Measurements from ENCODE around the gene ADGRG3.

The ADGRG3 gene

GRCh38 chr16:57658130-57658877 is 9.8 kb upstream of the ADGRG3 start:
- no peak for DNase-seq (ENCODE audit: low read depth)
- TF ChIP-seq CTCF (IDR thresholded peaks at IDR 0.05; ENCODE audit: control insufficient read depth, insufficient read depth, low read depth, low read length, missing control alignments), result no peak
- H3K4me3 ChIP-seq (ENCODE audit: control insufficient read depth, low read depth, low read length), result no peak overlapping the region

- no peak for DNase-seq (ENCODE audit: low read depth)
- H3K4me3 ChIP-seq (ENCODE audit: control insufficient read depth, low read depth, low read length), result no peak overlapping the region
- TF ChIP-seq CTCF (IDR thresholded peaks at IDR 0.05; ENCODE audit: control insufficient read depth, insufficient read depth, low read depth, low read length, missing control alignments), result no peak
Measured at GRCh38 chr16:57658878-57659674, 9.0 kb upstream of the ADGRG3 start.

GRCh38 chr16:57660715-57661463 is 7.2 kb upstream of the ADGRG3 start:
- DNase-seq (ENCODE audit: low read depth), result no peak
- H3K4me3 ChIP-seq (ENCODE audit: control insufficient read depth, low read depth, low read length), result no peak overlapping the region
- TF ChIP-seq CTCF (IDR thresholded peaks at IDR 0.05; ENCODE audit: control insufficient read depth, insufficient read depth, low read depth, low read length, missing control alignments), result no peak

GRCh38 chr16:57661510-57661909 is 6.6 kb upstream of the ADGRG3 start:
- H3K4me3 ChIP-seq (ENCODE audit: control insufficient read depth, low read depth, low read length), result no peak overlapping the region
- DNase-seq (ENCODE audit: low read depth), result no peak
- no peak for TF ChIP-seq CTCF (IDR thresholded peaks at IDR 0.05; ENCODE audit: control insufficient read depth, insufficient read depth, low read depth, low read length, missing control alignments)

- H3K4me3 ChIP-seq (ENCODE audit: control insufficient read depth, low read depth, low read length), result no peak overlapping the region
- DNase-seq (ENCODE audit: low read depth), result no peak
- TF ChIP-seq CTCF (IDR thresholded peaks at IDR 0.05; ENCODE audit: control insufficient read depth, insufficient read depth, low read depth, low read length, missing control alignments), result no peak
Measured at GRCh38 chr16:57661936-57662906, 5.9 kb upstream of the ADGRG3 start.
